CD4-positive, alpha-beta memory T cell (primary cell): ENCODE measurements around the gene POLE2. TPM values are rescaled to one million over a fixed set of nuclear protein-coding genes. Genes with fewer than 3 reads are reported as not detected.
"Not testable (repeated sequence)": the region's sequence is repeated elsewhere in the genome, so short reads cannot be mapped to it uniquely, and the experiment has no call there.

ENCODE experiments used
- CTCF ChIA-PET: fragments of 350-600 bp; sonication (Branson Sonifier 250); formaldehyde crosslinking; loops from one replicate; lab custom pipeline; 2021; ENCODE audit warnings: inconsistent platforms; ENCODE audit not compliant: partially characterized antibody; lab: Charles Lee
- POLR2A ChIA-PET: fragments of 350-600 bp; sonication (Branson Sonifier 250); formaldehyde crosslinking; loops from one replicate; lab custom pipeline; 2021; ENCODE audit not compliant: partially characterized antibody; lab: Charles Lee
- DNase-seq, 5 donors: peaks; one replicate each; pipeline versions ENCODE4 v3.0.0 to v3.0.0-alpha.2; 2020 to 2022; ENCODE audit warnings: mixed read lengths in 1 of 5
- H3K27ac ChIP-seq: one replicate; pipeline ENCODE4 v1.7.0; 2013; ENCODE audit warnings: low read depth, low read length
- H3K27me3 ChIP-seq: 2 replicates; pipeline ENCODE4 v1.7.0; 2013; ENCODE audit warnings: mild to moderate bottlenecking, low read length, moderate library complexity; ENCODE audit not compliant: insufficient read depth
- H3K36me3 ChIP-seq: 2 replicates; pipeline ENCODE4 v1.7.0; 2013; ENCODE audit warnings: mild to moderate bottlenecking, low read length, moderate library complexity; ENCODE audit not compliant: insufficient read depth
- H3K4me1 ChIP-seq: 2 replicates; pipeline ENCODE4 v1.7.0; 2013; ENCODE audit warnings: mild to moderate bottlenecking, low read length, moderate library complexity; ENCODE audit not compliant: insufficient read depth
- H3K4me3 ChIP-seq, 2 donors: one replicate each; pipeline ENCODE4 v1.7.0; 2013; ENCODE audit warnings: low read length in 2 of 2, mild to moderate bottlenecking in 1 of 2
- H3K9me3 ChIP-seq, 2 donors: one replicate each; pipeline ENCODE4 v1.7.0; 2013; ENCODE audit warnings: low read length in 2 of 2, control low read depth in 1 of 2; ENCODE audit not compliant: control insufficient read depth in 1 of 2
- H3K27ac Mint-ChIP-seq, 7 donors: one replicate each; pipeline ENCODE4 v1.8.0; 2020 to 2021; ENCODE audit warnings: mixed read lengths in 7 of 7, mild to moderate bottlenecking in 6 of 7, inconsistent platforms in 3 of 7, moderate library complexity in 3 of 7
- H3K27me3 Mint-ChIP-seq, 2 donors: one replicate each; pipeline ENCODE4 v1.8.0; 2020 to 2021; ENCODE audit warnings: mixed read lengths in 2 of 2
- H3K36me3 Mint-ChIP-seq, 2 donors: one replicate each; pipeline ENCODE4 v1.8.0; 2020 to 2021; ENCODE audit warnings: mixed read lengths in 2 of 2, inconsistent platforms in 1 of 2, mild to moderate bottlenecking in 1 of 2
- H3K4me1 Mint-ChIP-seq, 4 donors: one replicate each; pipeline ENCODE4 v1.8.0; 2020 to 2021; ENCODE audit warnings: mixed read lengths in 4 of 4, mild to moderate bottlenecking in 1 of 4
- H3K4me3 Mint-ChIP-seq, 8 donors: one replicate each; pipeline ENCODE4 v1.8.0; 2020 to 2021; ENCODE audit warnings: mixed read lengths in 8 of 8, mild to moderate bottlenecking in 7 of 8, moderate library complexity in 6 of 8, inconsistent platforms in 3 of 8
- H3K9me3 Mint-ChIP-seq, 8 donors: one replicate each; pipeline ENCODE4 v1.8.0; 2020 to 2021; ENCODE audit warnings: mixed read lengths in 8 of 8, mild to moderate bottlenecking in 5 of 8, inconsistent platforms in 3 of 8, moderate library complexity in 1 of 8
- intact Hi-C: fragments of 100-400 bp; cut with micrococcal nuclease; formaldehyde crosslinking; loops from one replicate; pipeline ENCODE4 v1.15.1; 2023
- polyA plus RNA-seq, 2 donors: library from polyadenylated mRNA; unstranded; fragments of 300-500 nt; fragmentation: Illumina TruSeq; gene quantifications; one replicate each; pipeline ENCODE4 v1.2.3, GENCODE V29; 2021
- total RNA-seq, 2 experiments: library from RNA; stranded (reverse); gene quantifications; one replicate each; pipeline ENCODE4 v1.2.3, GENCODE V29; 2021

The POLE2 gene
- total and polyA plus RNA-seq, 4 experiments from 2014 or later: 1.6 to 3.1 (median 2.0) TPM

DNA sequence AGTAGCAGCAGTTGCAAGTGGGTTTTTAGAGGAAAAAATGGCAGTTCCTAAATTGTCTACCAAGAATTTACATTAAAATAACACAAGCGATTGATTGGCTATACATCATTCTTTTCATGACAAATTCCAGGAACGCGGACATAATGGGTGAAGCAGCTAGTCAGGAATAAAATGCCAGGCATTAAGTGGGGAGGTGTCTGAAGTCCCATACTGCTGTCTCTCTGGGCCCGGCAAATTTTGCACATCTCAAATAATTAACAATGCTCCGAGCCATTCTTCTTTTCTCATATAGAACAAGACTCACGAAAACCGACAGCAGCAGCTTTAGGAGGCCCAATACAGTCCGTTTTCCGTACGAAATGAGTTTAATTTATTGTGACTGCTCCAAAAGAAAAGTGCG is 68.3 kb downstream of the POLE2 start:
- no peak for DNase-seq
- intact Hi-C loops: loop anchor here (1.0 to 2.0 kb wide), 7 partner anchors 15 to 611 kb away; partner anchors contain the start of genes LRR1, RPS29, SOS2 and VCPKMT
- Mint-ChIP-seq H3K27me3 (no peaks in the 10 kb centered on the region), H3K4me3 (peak overlapping the region; percentile 95 to 99 (median 96)), H3K36me3 (peaks cover 14 to 62% of the 10 kb centered on the region in 2 donors), H3K9me3 (peaks cover 0 to 4% (median 0%) of the 10 kb centered on the region in 8 donors), H3K4me1 (peaks cover 33 to 69% (median 42%) of the 10 kb centered on the region in 4 donors), H3K27ac (peak overlapping the region; percentile 98 to 100 (median 99))
- peak overlapping the region; percentile 99 to 100 for H3K4me3 ChIP-seq
- H3K36me3 ChIP-seq: peaks cover 13% of the 10 kb centered on the region
- peak overlapping the region; percentile 98 for H3K27ac ChIP-seq
- no peaks in the 10 kb centered on the region for H3K27me3 ChIP-seq
- CTCF ChIA-PET: interaction anchor here (0.9 to 7.1 kb wide), 17 partner anchors 9 to 243 kb away, joined by 3 to 135 read pairs (median 7); partner anchors contain the start of genes DNAAF2, KLHDC2, LRR1 and NEMF
- H3K4me1 ChIP-seq: peaks cover 60% of the 10 kb centered on the region
- POLR2A ChIA-PET: interaction anchor here (0.6 to 6.2 kb wide), 30 partner anchors 9 to 744 kb away, joined by 3 to 413 read pairs (median 6); partner anchors contain the start of genes DMAC2L, DNAAF2, KLHDC1 and KLHDC2
- H3K9me3 ChIP-seq: no peaks in the 10 kb centered on the region

DNA sequence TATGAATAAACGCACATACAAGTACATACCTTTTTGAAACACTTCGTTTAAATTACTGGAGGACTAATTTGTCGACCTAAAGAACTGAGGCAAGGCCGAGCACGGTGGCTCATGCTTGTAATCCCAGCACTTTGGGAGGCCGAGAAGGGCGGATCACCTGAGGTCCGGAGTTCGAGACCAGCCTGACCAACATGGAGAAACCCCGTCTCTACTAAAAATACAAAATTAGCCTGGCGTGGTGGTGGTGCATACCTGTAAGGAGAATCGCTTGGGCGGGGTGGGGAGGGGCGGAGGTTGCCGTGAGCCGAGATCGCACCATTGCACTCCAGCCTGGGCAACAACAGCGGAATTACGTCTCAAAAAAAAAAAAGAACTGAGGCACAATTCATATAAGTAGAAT is 68.7 kb downstream of the POLE2 start:
- Histone ChIP-seq H3K4me3 (peak overlapping the region; percentile 99 to 100), H3K36me3 (peaks cover 13% of the 10 kb centered on the region), H3K4me1 (peaks cover 56% of the 10 kb centered on the region), H3K27ac (peak overlapping the region; percentile 98)
- peak overlapping the region; percentile 98 to 100 (median 99) for H3K27ac Mint-ChIP-seq
- DNase-seq, intact Hi-C loops, H3K27me3 Mint-ChIP-seq, H3K27me3 ChIP-seq, H3K9me3 Mint-ChIP-seq, H3K9me3 ChIP-seq: not testable (repeated sequence)
- peak overlapping the region; percentile 95 to 99 (median 96) for H3K4me3 Mint-ChIP-seq
- H3K4me1 Mint-ChIP-seq: peaks cover 31 to 65% (median 39%) of the 10 kb centered on the region in 4 donors
- ChIA-PET POLR2A (interaction anchor here (1.1 to 6.2 kb wide), 9 partner anchors 14 to 497 kb away, joined by 3 to 413 read pairs (median 28); partner anchors contain the start of genes DNAAF2, KLHDC2, LRR1 and RPS29), CTCF (interaction anchor here (0.9 to 7.1 kb wide), 4 partner anchors 14 to 40 kb away, joined by 3 to 135 read pairs (median 34); partner anchors contain the start of genes DNAAF2, LRR1 and RPS29)
- peaks cover 14 to 61% of the 10 kb centered on the region in 2 donors for H3K36me3 Mint-ChIP-seq

DNA sequence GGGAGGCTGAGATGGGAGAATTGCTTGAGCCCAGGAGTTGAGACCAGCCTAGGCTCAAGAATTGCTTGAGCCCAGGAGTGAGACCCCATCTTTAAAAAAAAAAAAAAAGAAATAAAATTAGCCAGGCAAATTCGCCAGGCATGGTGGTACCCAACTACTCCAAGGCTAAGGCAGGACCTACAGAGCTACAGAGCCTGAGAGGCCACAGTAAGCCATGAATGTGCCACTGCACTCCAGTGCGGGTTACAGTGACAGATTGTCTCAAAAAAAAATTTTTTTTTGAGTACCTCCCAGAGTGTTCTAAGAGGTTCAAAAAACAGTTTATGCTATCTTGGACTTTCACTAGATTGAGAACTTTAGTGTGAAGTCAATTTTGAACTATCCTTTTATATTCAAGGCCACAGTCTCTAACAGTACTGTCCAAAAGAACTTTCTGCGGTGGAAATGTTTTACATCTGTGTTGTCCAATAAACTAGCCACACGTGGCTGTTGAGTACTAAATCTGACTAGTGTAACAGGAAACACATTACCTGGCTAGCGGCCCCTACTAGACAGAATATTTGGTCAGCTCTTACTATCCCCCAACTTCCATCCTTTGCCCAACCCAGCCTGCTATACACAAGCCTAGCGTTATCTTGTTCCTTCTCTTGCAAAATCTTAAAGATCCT is 70.0 kb downstream of the POLE2 start:
- Mint-ChIP-seq H3K27me3 (no peaks in the 10 kb centered on the region), H3K9me3 (peaks cover 0 to 4% (median 0%) of the 10 kb centered on the region in 8 donors), H3K36me3 (peaks cover 14 to 56% of the 10 kb centered on the region in 2 donors), H3K4me3 (peak overlapping the region in 7 of 8 donors; percentile 3 to 96 (median 25)), H3K27ac (peak overlapping the region; percentile 51 to 100 (median 99)), H3K4me1 (peaks cover 22 to 52% (median 30%) of the 10 kb centered on the region in 4 donors)
- H3K9me3 ChIP-seq: no peaks in the 10 kb centered on the region
- POLR2A ChIA-PET: interaction anchor here (1.1 to 2.4 kb wide), 3 partner anchors 16 to 32 kb away, joined by 4 to 9 read pairs (median 6); partner anchors contain the start of genes LRR1 and RPS29
- H3K4me1 ChIP-seq: peaks cover 43% of the 10 kb centered on the region
- CTCF ChIA-PET: no interaction called here
- H3K36me3 ChIP-seq: peaks cover 13% of the 10 kb centered on the region
- H3K27me3 ChIP-seq: no peaks in the 10 kb centered on the region
- intact Hi-C loops: no loop called here
- peak overlapping the region; percentile 1 for H3K27ac ChIP-seq
- no peak for DNase-seq
- no peak overlapping the region for H3K4me3 ChIP-seq

DNA sequence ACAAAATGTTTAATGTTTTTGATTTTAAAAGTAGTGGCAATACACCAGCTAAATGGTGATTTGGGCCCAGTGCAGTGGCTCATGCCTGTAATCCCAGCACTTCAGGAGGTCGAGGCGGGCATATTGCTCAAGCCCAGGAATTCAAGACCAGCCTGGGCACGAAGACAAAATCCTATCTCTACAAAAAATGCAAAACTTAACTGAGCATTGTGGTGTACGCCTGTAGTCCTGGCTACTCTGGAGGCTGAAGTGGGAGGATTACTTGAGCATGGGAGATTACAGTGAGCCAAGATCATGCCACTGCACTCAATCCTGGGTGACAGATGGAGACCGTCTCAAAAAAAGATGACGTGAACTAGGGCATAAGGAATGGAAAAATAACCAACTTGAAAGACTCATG is 72.2 kb downstream of the POLE2 start:
- H3K9me3 ChIP-seq: no peaks in the 10 kb centered on the region
- no peaks in the 10 kb centered on the region for H3K27me3 Mint-ChIP-seq
- H3K4me1 ChIP-seq: peaks cover 27% of the 10 kb centered on the region
- CTCF ChIA-PET: no interaction called here
- no peak for DNase-seq
- H3K36me3 Mint-ChIP-seq: peaks cover 14 to 46% of the 10 kb centered on the region in 2 donors
- H3K27ac ChIP-seq: no peak overlapping the region
- peak overlapping the region in 1 of 7 donors; percentile 23 for H3K27ac Mint-ChIP-seq
- peaks cover 0 to 3% (median 0%) of the 10 kb centered on the region in 8 donors for H3K9me3 Mint-ChIP-seq
- H3K27me3 ChIP-seq: no peaks in the 10 kb centered on the region
- no peak overlapping the region for H3K4me3 ChIP-seq
- intact Hi-C loops: no loop called here
- H3K36me3 ChIP-seq: peaks cover 13% of the 10 kb centered on the region
- POLR2A ChIA-PET: interaction anchor here (1.2 kb wide), 1 partner anchor 17 kb away, joined by 3 read pairs; the partner anchor contains the start of gene LRR1
- peaks cover 14 to 40% (median 19%) of the 10 kb centered on the region in 4 donors for H3K4me1 Mint-ChIP-seq
- H3K4me3 Mint-ChIP-seq: no peak overlapping the region

DNA sequence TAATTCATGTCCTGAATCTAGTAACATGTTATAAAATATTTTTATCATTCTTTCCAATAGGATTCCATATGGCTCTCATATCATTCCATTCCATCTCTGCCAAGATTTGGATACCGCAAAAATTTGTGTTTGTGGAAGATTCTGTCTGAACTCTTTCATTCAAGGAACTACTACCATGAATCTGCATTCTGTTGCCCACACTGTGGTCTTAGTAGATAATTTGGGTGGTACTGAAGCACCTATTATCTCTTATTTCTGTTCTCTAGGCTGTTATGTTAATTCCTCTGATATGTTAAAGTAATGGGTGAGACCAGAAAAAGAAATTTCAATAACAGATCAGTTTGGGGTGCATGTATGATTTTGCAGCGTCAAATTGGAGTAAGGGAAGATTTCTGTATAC is 73.8 kb downstream of the POLE2 start:
- no peak overlapping the region for H3K27ac ChIP-seq
- H3K4me3 ChIP-seq: no peak overlapping the region
- DNase-seq: no peak
- no peaks in the 10 kb centered on the region for H3K27me3 ChIP-seq
- peaks cover 14 to 30% of the 10 kb centered on the region in 2 donors for H3K36me3 Mint-ChIP-seq
- peak overlapping the region in 3 of 7 donors; percentile 4 to 74 (median 35) for H3K27ac Mint-ChIP-seq
- intact Hi-C loops: no loop called here
- H3K36me3 ChIP-seq: peaks cover 13% of the 10 kb centered on the region
- H3K4me3 Mint-ChIP-seq: no peak overlapping the region
- peaks cover 22% of the 10 kb centered on the region for H3K4me1 ChIP-seq
- ChIA-PET CTCF (interaction anchor here (0.8 to 1.1 kb wide), 2 partner anchors 18 to 20 kb away, joined by 3 to 5 read pairs; no protein-coding TSS in a partner anchor), POLR2A (no interaction called here)
- no peaks in the 10 kb centered on the region for H3K9me3 ChIP-seq
- peaks cover 14 to 25% (median 16%) of the 10 kb centered on the region in 4 donors for H3K4me1 Mint-ChIP-seq
- H3K27me3 Mint-ChIP-seq: no peaks in the 10 kb centered on the region
- H3K9me3 Mint-ChIP-seq: no peaks in the 10 kb centered on the region

DNA sequence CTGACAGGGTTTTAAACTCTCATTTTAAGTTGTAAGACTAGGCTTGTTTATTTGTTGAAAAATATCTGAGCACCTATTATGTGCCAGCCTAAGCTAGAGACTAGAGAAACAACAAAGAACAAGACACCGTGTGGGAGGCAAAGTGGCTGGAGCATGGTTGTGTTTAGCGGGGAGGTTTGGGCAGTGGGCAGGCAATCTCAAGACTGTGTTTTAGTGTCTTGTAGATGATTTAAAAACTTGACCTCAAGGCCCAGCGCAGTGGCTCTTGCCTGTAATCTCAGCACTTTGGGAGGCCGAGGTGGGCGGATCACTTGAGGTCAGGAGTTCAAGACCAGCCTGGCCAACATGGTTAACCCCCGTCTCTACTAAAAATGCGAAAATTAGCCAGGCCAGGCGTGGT is 75.3 kb downstream of the POLE2 start:
- DNase-seq: no peak
- ChIA-PET CTCF (interaction anchor here (1.2 to 3.1 kb wide), 2 partner anchors 8 to 21 kb away, joined by 3 to 9 read pairs; partner anchors contain the start of genes MGAT2 and RPL36AL), POLR2A (interaction anchor here (4.5 kb wide), 1 partner anchor 8 kb away, joined by 21 read pairs; the partner anchor contains the start of genes MGAT2 and RPL36AL)
- H3K4me3 ChIP-seq: no peak overlapping the region
- H3K4me1 ChIP-seq: peaks cover 7% of the 10 kb centered on the region
- intact Hi-C loops: no loop called here
- H3K27ac ChIP-seq: no peak overlapping the region
- Mint-ChIP-seq H3K4me3 (no peak overlapping the region), H3K9me3 (no peaks in the 10 kb centered on the region), H3K27me3 (no peaks in the 10 kb centered on the region), H3K4me1 (peaks cover 4 to 16% (median 6%) of the 10 kb centered on the region in 4 donors), H3K27ac (no peak overlapping the region), H3K36me3 (peaks cover 4 to 22% of the 10 kb centered on the region in 2 donors)
- peaks cover 2% of the 10 kb centered on the region for H3K36me3 ChIP-seq
- no peaks in the 10 kb centered on the region for H3K27me3 ChIP-seq
- H3K9me3 ChIP-seq: no peaks in the 10 kb centered on the region
